ENCODE data around the gene CHMP6. TPM values are rescaled to one million over a fixed set of nuclear protein-coding genes. Genes with fewer than 3 reads are reported as not detected.
A peak's percentile ranks its signal among the peaks of the same experiment; 100 is the strongest.

Gene CHMP6
- total RNA-seq, 1 donor from 2014 or later = 12.5 TPM

GRCh38 chr17:81020767-81021497 lies 29.3 kb downstream of the CHMP6 start:
- H3K27me3 ChIP-seq (ENCODE audit: control insufficient read depth in 3 of 3, insufficient read depth in 3 of 3, low read length in 3 of 3) = peaks cover 8 to 15% (median 11%) of the 10 kb centered on the region in 3 donors
- H3K4me1 ChIP-seq (ENCODE audit: control insufficient read depth in 3 of 3, insufficient read depth in 3 of 3, low read length in 3 of 3) = peaks cover 48 to 58% (median 48%) of the 10 kb centered on the region in 3 donors
- H3K36me3 ChIP-seq (ENCODE audit: control insufficient read depth in 3 of 3, insufficient read depth in 3 of 3, low read length in 3 of 3) = no peaks in the 10 kb centered on the region
- H3K27ac ChIP-seq (ENCODE audit: low read depth, low read length) = peak overlapping the region; percentile 83
- peak overlapping the region; percentile 61 to 66 (median 65) for H3K9ac ChIP-seq (ENCODE audit: low read depth in 1 of 3, low read length in 3 of 3)
- no peaks in the 10 kb centered on the region for H3K9me3 ChIP-seq (ENCODE audit: control insufficient read depth in 3 of 3, low read length in 3 of 3)
- H3K4me3 ChIP-seq (ENCODE audit: low read length in 3 of 3) = peak overlapping the region in 2 of 3 donors; percentile 27 to 29

DNA sequence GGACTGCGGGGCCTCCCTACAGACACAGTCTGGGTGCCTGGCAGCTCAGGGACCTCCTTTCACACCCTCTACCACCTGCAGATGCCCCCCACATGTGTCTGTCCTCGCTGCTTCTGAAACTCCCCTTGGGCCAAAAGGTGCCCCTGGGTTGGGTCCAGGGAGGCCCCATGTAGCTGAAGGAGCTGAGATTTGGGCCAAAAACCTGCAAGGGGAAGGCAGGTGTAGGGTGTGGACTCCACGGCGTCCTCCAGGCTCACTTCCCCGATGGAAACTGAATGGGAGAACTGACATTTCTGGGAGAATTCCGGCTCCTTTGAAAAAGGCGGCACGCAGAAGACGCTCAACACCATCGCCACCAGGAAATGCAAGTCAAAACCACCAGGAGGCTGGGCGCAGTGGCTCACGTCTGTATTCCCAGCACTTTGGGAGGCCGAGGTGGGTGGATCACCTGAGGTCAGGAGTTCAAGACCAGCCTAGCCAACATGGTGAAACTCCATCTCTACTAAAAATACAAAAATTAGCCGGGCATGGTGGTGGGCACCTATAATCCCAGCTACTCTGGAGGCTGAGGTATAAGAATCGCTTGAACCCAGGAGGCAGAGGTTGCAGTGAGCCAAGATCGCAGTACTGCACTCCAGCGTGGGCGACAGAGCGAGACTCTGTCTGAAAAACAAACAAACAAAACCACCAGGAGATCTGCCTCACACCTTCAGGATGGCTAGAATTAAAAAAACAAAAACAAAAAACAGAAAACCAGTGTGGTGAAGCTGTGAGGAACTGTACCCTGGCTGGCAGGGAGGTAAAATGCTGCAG lies 30.1 kb downstream of the CHMP6 start:
- no peaks in the 10 kb centered on the region for H3K9me3 ChIP-seq (ENCODE audit: control insufficient read depth in 3 of 3, low read length in 3 of 3)
- H3K9ac ChIP-seq (ENCODE audit: low read depth in 1 of 3, low read length in 3 of 3) = peak overlapping the region in 2 of 3 donors; percentile 61 to 66
- H3K4me3 ChIP-seq (ENCODE audit: low read length in 3 of 3) = peak overlapping the region in 2 of 3 donors; percentile 27 to 29
- H3K4me1 ChIP-seq (ENCODE audit: control insufficient read depth in 3 of 3, insufficient read depth in 3 of 3, low read length in 3 of 3) = peaks cover 56 to 66% (median 56%) of the 10 kb centered on the region in 3 donors
- peaks cover 16 to 23% (median 19%) of the 10 kb centered on the region in 3 donors for H3K27me3 ChIP-seq (ENCODE audit: control insufficient read depth in 3 of 3, insufficient read depth in 3 of 3, low read length in 3 of 3)
- H3K36me3 ChIP-seq (ENCODE audit: control insufficient read depth in 3 of 3, insufficient read depth in 3 of 3, low read length in 3 of 3) = no peaks in the 10 kb centered on the region
- H3K27ac ChIP-seq (ENCODE audit: low read depth, low read length) = peak overlapping the region; percentile 83

DNA sequence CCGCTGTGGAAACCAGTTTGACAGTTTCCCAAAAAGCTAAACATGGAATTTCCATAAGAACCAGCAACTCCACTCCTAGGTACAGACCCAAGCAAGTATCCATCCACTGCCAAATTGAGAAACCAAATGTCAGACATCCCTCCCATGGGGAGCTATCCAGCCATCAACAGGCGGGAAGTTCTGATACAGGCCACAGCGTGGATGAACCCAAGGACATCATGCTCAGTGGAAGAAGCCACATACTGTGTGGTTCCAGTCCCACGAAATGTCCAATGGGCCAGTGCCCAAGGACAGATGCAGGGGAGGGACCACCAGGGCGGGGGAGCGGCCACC lies 30.7 kb downstream of the CHMP6 start:
- no peaks in the 10 kb centered on the region for H3K36me3 ChIP-seq (ENCODE audit: control insufficient read depth in 3 of 3, insufficient read depth in 3 of 3, low read length in 3 of 3)
- H3K9me3 ChIP-seq (ENCODE audit: control insufficient read depth in 3 of 3, low read length in 3 of 3) = no peaks in the 10 kb centered on the region
- H3K27ac ChIP-seq (ENCODE audit: low read depth, low read length) = no peak overlapping the region
- peaks cover 57 to 72% (median 60%) of the 10 kb centered on the region in 3 donors for H3K4me1 ChIP-seq (ENCODE audit: control insufficient read depth in 3 of 3, insufficient read depth in 3 of 3, low read length in 3 of 3)
- no peak overlapping the region for H3K4me3 ChIP-seq (ENCODE audit: low read length in 3 of 3)
- peaks cover 21 to 29% (median 22%) of the 10 kb centered on the region in 3 donors for H3K27me3 ChIP-seq (ENCODE audit: control insufficient read depth in 3 of 3, insufficient read depth in 3 of 3, low read length in 3 of 3)
- no peak overlapping the region for H3K9ac ChIP-seq (ENCODE audit: low read depth in 1 of 3, low read length in 3 of 3)

GRCh38 chr17:81025065-81025740 lies 33.6 kb downstream of the CHMP6 start:
- Histone ChIP-seq H3K9me3 (ENCODE audit: control insufficient read depth in 3 of 3, low read length in 3 of 3) (no peaks in the 10 kb centered on the region), H3K9ac (ENCODE audit: low read depth in 1 of 3, low read length in 3 of 3) (peak overlapping the region in 1 of 3 donors; percentile 60), H3K4me3 (ENCODE audit: low read length in 3 of 3) (peak overlapping the region in 1 of 3 donors; percentile 49), H3K27me3 (ENCODE audit: control insufficient read depth in 3 of 3, insufficient read depth in 3 of 3, low read length in 3 of 3) (peaks cover 40 to 48% (median 44%) of the 10 kb centered on the region in 3 donors), H3K27ac (ENCODE audit: low read depth, low read length) (no peak overlapping the region), H3K36me3 (ENCODE audit: control insufficient read depth in 3 of 3, insufficient read depth in 3 of 3, low read length in 3 of 3) (no peaks in the 10 kb centered on the region), H3K4me1 (ENCODE audit: control insufficient read depth in 3 of 3, insufficient read depth in 3 of 3, low read length in 3 of 3) (peaks cover 39 to 49% (median 46%) of the 10 kb centered on the region in 3 donors)

DNA sequence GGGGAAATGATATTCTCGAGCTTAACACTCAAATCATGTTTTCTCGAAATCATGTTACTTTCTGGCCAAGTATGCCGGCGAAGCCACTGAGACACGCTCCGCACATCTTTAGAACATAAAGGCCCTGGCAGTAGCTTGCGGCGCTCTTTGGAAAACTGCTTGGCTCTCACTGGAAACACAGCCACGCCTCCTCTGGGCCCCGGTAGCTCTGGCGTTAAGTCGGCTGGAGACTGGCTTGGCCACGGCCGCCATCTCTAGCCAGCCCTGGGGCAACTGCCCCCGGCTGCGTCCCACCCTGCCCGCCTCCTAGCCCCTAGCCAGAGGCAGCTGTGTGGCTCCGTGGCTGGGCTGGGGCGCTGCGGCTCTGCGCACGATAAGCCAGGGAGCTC lies 34.1 kb downstream of the CHMP6 start:
- H3K4me3 ChIP-seq (ENCODE audit: low read length in 3 of 3) = peak overlapping the region; percentile 30 to 49 (median 30)
- peak overlapping the region in 1 of 3 donors; percentile 60 for H3K9ac ChIP-seq (ENCODE audit: low read depth in 1 of 3, low read length in 3 of 3)
- no peaks in the 10 kb centered on the region for H3K36me3 ChIP-seq (ENCODE audit: control insufficient read depth in 3 of 3, insufficient read depth in 3 of 3, low read length in 3 of 3)
- peaks cover 34 to 44% (median 42%) of the 10 kb centered on the region in 3 donors for H3K4me1 ChIP-seq (ENCODE audit: control insufficient read depth in 3 of 3, insufficient read depth in 3 of 3, low read length in 3 of 3)
- H3K27ac ChIP-seq (ENCODE audit: low read depth, low read length) = no peak overlapping the region
- no peaks in the 10 kb centered on the region for H3K9me3 ChIP-seq (ENCODE audit: control insufficient read depth in 3 of 3, low read length in 3 of 3)
- peaks cover 40 to 52% (median 44%) of the 10 kb centered on the region in 3 donors for H3K27me3 ChIP-seq (ENCODE audit: control insufficient read depth in 3 of 3, insufficient read depth in 3 of 3, low read length in 3 of 3)

DNA sequence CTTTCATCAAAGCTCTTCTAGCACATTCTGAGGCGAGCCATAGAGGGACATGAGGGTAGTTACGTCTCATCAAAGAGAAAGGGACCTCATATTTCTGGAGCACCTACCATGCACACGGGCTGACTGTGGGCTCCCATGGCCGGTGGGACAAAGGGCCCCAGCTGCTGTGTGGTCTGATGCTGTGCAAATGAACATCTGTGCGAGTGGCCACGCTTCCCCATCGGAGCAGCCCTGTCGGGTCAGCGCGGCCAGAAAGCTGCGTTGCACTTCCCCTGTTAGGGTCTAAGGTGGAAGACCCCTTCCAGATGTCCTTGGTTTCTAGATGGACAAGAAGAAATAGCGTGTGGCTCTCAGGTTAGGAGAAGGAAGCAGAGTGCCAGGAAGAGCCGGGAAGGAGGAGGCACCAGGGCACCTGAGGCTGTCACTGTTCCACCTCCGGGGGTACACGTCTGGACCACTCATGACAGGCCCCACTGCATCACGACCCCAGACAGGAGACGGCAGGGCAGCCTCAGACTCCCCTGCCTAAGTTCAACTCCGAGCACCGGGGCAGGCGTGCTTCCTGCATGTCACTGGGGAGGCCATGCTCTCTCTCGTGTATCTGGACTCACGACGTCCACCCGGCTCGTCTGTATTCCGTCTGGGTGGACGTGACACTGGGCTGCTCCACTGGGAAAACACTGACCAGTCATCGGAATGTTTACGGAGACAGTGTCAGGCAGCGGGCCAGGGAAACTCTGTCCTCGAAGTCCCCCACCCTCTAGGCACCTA lies 34.8 kb downstream of the CHMP6 start:
- Histone ChIP-seq H3K27me3 (ENCODE audit: control insufficient read depth in 3 of 3, insufficient read depth in 3 of 3, low read length in 3 of 3) (peaks cover 44 to 59% (median 46%) of the 10 kb centered on the region in 3 donors), H3K9me3 (ENCODE audit: control insufficient read depth in 3 of 3, low read length in 3 of 3) (no peaks in the 10 kb centered on the region), H3K9ac (ENCODE audit: low read depth in 1 of 3, low read length in 3 of 3) (peak overlapping the region in 1 of 3 donors; percentile 60), H3K4me1 (ENCODE audit: control insufficient read depth in 3 of 3, insufficient read depth in 3 of 3, low read length in 3 of 3) (peaks cover 27 to 42% (median 37%) of the 10 kb centered on the region in 3 donors), H3K4me3 (ENCODE audit: low read length in 3 of 3) (peak overlapping the region; percentile 8 to 49 (median 30)), H3K27ac (ENCODE audit: low read depth, low read length) (no peak overlapping the region), H3K36me3 (ENCODE audit: control insufficient read depth in 3 of 3, insufficient read depth in 3 of 3, low read length in 3 of 3) (no peaks in the 10 kb centered on the region)

DNA sequence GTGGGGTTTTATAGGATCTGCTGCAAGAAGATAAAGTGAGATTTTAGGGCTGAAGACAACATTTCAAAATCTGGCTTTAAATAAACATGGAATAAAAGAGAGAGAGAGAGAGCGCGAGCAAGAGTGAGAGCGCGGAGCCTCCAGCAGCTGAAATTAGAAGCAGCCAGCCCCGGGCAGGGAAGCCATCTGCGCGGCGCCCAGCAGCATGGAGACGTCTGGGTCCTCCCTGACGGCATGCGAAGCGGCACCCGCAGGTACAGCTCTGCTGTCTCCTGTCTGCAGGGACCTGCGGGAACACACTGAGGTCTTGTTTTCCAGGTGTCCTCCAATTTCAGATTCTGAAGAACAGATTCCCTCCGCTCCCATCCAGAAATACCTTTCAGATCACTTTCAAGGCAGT lies 35.4 kb downstream of the CHMP6 start:
- peak overlapping the region in 1 of 3 donors; percentile 33 for H3K9ac ChIP-seq (ENCODE audit: low read depth in 1 of 3, low read length in 3 of 3)
- H3K27me3 ChIP-seq (ENCODE audit: control insufficient read depth in 3 of 3, insufficient read depth in 3 of 3, low read length in 3 of 3) = peaks cover 44 to 63% (median 46%) of the 10 kb centered on the region in 3 donors
- H3K4me3 ChIP-seq (ENCODE audit: low read length in 3 of 3) = peak overlapping the region in 1 of 3 donors; percentile 8
- H3K9me3 ChIP-seq (ENCODE audit: control insufficient read depth in 3 of 3, low read length in 3 of 3) = no peaks in the 10 kb centered on the region
- H3K27ac ChIP-seq (ENCODE audit: low read depth, low read length) = no peak overlapping the region
- H3K36me3 ChIP-seq (ENCODE audit: control insufficient read depth in 3 of 3, insufficient read depth in 3 of 3, low read length in 3 of 3) = no peaks in the 10 kb centered on the region
- H3K4me1 ChIP-seq (ENCODE audit: control insufficient read depth in 3 of 3, insufficient read depth in 3 of 3, low read length in 3 of 3) = peaks cover 24 to 41% (median 39%) of the 10 kb centered on the region in 3 donors

DNA sequence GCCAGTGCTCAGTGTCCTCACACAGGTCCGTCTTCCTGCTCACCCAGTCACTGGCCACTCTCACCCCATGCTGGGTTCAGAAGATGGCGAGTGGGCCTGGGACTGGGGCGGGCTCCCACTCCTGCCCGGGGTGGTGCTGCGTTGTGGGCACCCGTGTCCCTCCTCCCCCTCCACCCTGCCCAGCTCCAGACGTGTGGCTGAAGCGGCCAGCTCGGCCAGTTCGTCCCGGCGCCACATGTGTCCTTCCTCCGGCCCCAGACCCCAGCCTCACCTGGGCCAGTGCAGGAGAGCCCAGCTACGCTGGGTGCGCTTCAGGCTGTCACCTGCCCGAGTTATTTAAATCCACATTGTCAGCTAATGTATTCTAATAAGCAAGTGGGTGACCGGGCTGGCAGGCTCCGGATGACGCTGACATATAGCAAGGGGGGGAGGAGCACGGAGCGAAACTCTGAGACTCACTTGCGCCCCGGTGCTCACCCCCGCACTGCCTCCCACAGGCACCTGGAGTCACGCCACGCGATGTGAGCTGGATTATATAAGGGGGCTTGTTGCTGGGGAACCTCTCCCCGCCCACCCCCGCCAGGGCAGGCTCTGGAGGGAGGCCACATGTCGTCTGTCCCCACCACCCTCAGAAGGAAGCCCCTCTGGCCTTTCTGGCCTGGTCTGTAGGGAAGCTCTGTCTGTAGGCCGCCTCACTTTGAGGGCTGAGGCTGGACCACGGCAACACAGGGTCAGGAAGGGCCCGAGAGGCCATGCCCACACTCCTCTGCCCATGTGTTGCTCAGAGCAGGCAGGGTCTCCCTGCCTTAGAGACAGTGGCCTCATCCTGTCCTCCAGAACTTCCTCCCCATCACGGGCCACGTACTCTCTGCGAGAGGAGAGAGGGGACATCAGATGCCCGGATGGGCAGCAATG lies 36.2 kb downstream of the CHMP6 start:
- Histone ChIP-seq H3K27ac (ENCODE audit: low read depth, low read length) (no peak overlapping the region), H3K9ac (ENCODE audit: low read depth in 1 of 3, low read length in 3 of 3) (no peak overlapping the region), H3K4me3 (ENCODE audit: low read length in 3 of 3) (no peak overlapping the region), H3K36me3 (ENCODE audit: control insufficient read depth in 3 of 3, insufficient read depth in 3 of 3, low read length in 3 of 3) (no peaks in the 10 kb centered on the region), H3K9me3 (ENCODE audit: control insufficient read depth in 3 of 3, low read length in 3 of 3) (no peaks in the 10 kb centered on the region), H3K4me1 (ENCODE audit: control insufficient read depth in 3 of 3, insufficient read depth in 3 of 3, low read length in 3 of 3) (peaks cover 26 to 45% (median 42%) of the 10 kb centered on the region in 3 donors), H3K27me3 (ENCODE audit: control insufficient read depth in 3 of 3, insufficient read depth in 3 of 3, low read length in 3 of 3) (peaks cover 44 to 68% (median 46%) of the 10 kb centered on the region in 3 donors)

Measured in skeletal muscle tissue (tissue), 4 donors.